ENCODE results near the gene AGPAT4. TPM values are rescaled to one million over a fixed set of nuclear protein-coding genes. Genes with fewer than 3 reads are reported as not detected.

AGPAT4 gene
- total RNA-seq, 1 experiment from 2014 or later = 15.5 TPM

DNA sequence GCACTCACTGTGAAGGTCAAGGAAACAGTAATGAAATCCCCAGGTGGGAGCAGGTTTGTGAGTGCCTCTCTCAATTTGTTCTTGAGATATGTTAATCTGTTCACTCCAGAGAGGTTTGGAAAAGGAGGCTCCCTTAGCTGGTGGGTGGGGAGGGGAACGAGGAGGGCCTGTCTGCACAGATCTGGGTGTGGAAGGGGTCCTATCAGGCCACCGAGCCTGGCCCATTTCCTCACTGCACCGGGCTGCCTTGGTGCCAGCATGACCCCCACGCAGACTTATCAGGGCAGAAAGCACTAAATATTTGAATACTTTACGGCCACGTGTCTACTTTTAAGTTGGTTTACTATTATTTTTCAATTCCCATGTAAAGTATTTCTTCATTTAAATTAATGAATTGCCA, 8.3 kb downstream of the AGPAT4 start:
- Histone ChIP-seq H3K4me3 (replicated peaks in 1 of 2; ENCODE audit: low read depth in 1 of 2, low read length in 2 of 2) (no peak overlapping the region), H3K36me3 (ENCODE audit: control insufficient read depth in 1 of 2, insufficient read depth in 2 of 2, low read length in 2 of 2) (no peaks in the 10 kb centered on the region), H3K9ac (ENCODE audit: low read length) (no peak overlapping the region), H3K27me3 (ENCODE audit: insufficient read depth, low read length) (no peaks in the 10 kb centered on the region), H2AFZ (ENCODE audit: low read depth, low read length, poor library complexity, severe bottlenecking) (no peak overlapping the region), H4K20me1 (ENCODE audit: insufficient read depth) (no peaks in the 10 kb centered on the region; the same call in 1 of the 2 replicates), H3K79me2 (ENCODE audit: insufficient read depth, low read length) (no peaks in the 10 kb centered on the region), H3K9me3 (ENCODE audit: control insufficient read depth in 1 of 2, insufficient read depth in 1 of 2, low read depth in 1 of 2, low read length in 2 of 2) (no peaks in the 10 kb centered on the region), H3K27ac (ENCODE audit: low read depth, low read length) (no peak overlapping the region), H3K9me2 (ENCODE audit: insufficient read depth) (no peaks in the 10 kb centered on the region), H3K4me1 (ENCODE audit: control insufficient read depth in 1 of 2, insufficient read depth in 2 of 2, low read length in 2 of 2) (peaks cover 0 to 27% of the 10 kb centered on the region in 2 experiments; a peak in 2 of 4 replicates), H3K4me2 (ENCODE audit: low read length) (no peak overlapping the region)
- BruUV-seq (replicated peaks) = no TSS peak
- TF ChIP-seq ZFX (IDR thresholded peaks at IDR 0.05) = no peak
- no peak for TF ChIP-seq JUND (IDR thresholded peaks at IDR 0.05)
- TF ChIP-seq ZNF274 (IDR thresholded peaks at IDR 0.05; ENCODE audit: low read depth, low read length) = no peak
- no peak for TF ChIP-seq POLR2AphosphoS5 (IDR thresholded peaks at IDR 0.05; ENCODE audit: low read depth, low read length)
- no peak for TF ChIP-seq SIN3A (IDR thresholded peaks at IDR 0.05; ENCODE audit: low read depth)
- no peak for TF ChIP-seq EGR1 (IDR thresholded peaks at IDR 0.05; ENCODE audit: low read depth)
- TF ChIP-seq SP1 (IDR thresholded peaks at IDR 0.05; ENCODE audit: low read depth) = no peak
- no peak for TF ChIP-seq EZH2 (IDR thresholded peaks at IDR 0.05)
- no peak for TF ChIP-seq POLR2A (IDR thresholded peaks at IDR 0.05; ENCODE audit: borderline replicate concordance, extremely low read depth, insufficient read depth, insufficient read length)
- TF ChIP-seq, protein P1, sequence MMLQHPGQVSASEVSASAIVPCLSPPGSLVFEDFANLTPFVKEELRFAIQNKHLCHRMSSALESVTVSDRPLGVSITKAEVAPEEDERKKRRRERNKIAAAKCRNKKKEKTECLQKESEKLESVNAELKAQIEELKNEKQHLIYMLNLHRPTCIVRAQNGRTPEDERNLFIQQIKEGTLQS (IDR thresholded peaks at IDR 0.05) = no peak
- TF ChIP-seq, protein P2, sequence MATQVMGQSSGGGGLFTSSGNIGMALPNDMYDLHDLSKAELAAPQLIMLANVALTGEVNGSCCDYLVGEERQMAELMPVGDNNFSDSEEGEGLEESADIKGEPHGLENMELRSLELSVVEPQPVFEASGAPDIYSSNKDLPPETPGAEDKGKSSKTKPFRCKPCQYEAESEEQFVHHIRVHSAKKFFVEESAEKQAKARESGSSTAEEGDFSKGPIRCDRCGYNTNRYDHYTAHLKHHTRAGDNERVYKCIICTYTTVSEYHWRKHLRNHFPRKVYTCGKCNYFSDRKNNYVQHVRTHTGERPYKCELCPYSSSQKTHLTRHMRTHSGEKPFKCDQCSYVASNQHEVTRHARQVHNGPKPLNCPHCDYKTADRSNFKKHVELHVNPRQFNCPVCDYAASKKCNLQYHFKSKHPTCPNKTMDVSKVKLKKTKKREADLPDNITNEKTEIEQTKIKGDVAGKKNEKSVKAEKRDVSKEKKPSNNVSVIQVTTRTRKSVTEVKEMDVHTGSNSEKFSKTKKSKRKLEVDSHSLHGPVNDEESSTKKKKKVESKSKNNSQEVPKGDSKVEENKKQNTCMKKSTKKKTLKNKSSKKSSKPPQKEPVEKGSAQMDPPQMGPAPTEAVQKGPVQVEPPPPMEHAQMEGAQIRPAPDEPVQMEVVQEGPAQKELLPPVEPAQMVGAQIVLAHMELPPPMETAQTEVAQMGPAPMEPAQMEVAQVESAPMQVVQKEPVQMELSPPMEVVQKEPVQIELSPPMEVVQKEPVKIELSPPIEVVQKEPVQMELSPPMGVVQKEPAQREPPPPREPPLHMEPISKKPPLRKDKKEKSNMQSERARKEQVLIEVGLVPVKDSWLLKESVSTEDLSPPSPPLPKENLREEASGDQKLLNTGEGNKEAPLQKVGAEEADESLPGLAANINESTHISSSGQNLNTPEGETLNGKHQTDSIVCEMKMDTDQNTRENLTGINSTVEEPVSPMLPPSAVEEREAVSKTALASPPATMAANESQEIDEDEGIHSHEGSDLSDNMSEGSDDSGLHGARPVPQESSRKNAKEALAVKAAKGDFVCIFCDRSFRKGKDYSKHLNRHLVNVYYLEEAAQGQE (IDR thresholded peaks at IDR 0.05; ENCODE audit: low read depth) = no peak
- TF ChIP-seq SRF (IDR thresholded peaks at IDR 0.05; ENCODE audit: low read depth) = no peak
- no peak for TF ChIP-seq YY1 (IDR thresholded peaks at IDR 0.05; ENCODE audit: extremely low read depth, insufficient replicate concordance, low read depth, low read length)
- TF ChIP-seq, protein P3, sequence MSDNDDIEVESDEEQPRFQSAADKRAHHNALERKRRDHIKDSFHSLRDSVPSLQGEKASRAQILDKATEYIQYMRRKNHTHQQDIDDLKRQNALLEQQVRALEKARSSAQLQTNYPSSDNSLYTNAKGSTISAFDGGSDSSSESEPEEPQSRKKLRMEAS (IDR thresholded peaks at IDR 0.05) = no peak
- CTCF ChIA-PET = no interaction called here
- intact Hi-C loops (cut with micrococcal nuclease) = no loop called here
- RAD21 ChIA-PET (ENCODE audit: low non-redundant PET in 1 of 2, low total read pairs in 2 of 2, uncharacterized antibody in 2 of 2, unreplicated experiment in 2 of 2) = no interaction called here
- POLR2A ChIA-PET = no interaction called here
- no peak for DNase-seq (ENCODE audit: low read depth, low spot score)
- no peak for ATAC-seq

Data from HCT116 (cell line).